ENCODE data around the gene RUNX2.
A peak's percentile ranks its signal among the peaks of the same experiment; 100 is the strongest.

Gene RUNX2

GRCh38 chr6:45419571-45420082 is 91.5 kb downstream of the RUNX2 start:
- no peak for TF ChIP-seq SNAI2 (CRISPR knock-in tag; IDR thresholded peaks at IDR 0.05)
- no peak for TF ChIP-seq OSR1 (CRISPR knock-in tag; IDR thresholded peaks at IDR 0.05)
- ATAC-seq: peak; percentile 33

GRCh38 chr6:45420083-45420908 is 92.2 kb downstream of the RUNX2 start:
- ATAC-seq: no peak
- no peak for TF ChIP-seq PATZ1 (CRISPR knock-in tag; IDR thresholded peaks at IDR 0.05; ENCODE audit: borderline replicate concordance)

GRCh38 chr6:45420909-45421708 is 93.0 kb downstream of the RUNX2 start:
- ATAC-seq: peak; percentile 3; the same call in 2 of the 3 replicates
- TF ChIP-seq TOX (CRISPR knock-in tag; IDR thresholded peaks at IDR 0.05; ENCODE audit: borderline replicate concordance): no peak

GRCh38 chr6:45421709-45422502 is 93.8 kb downstream of the RUNX2 start:
- ATAC-seq: peak; percentile 58
- TF ChIP-seq GLIS3 (CRISPR knock-in tag; IDR thresholded peaks at IDR 0.05) (no peak), CSDC2 (CRISPR knock-in tag; IDR thresholded peaks at IDR 0.05) (no peak), POU6F1 (CRISPR knock-in tag; IDR thresholded peaks at IDR 0.05; ENCODE audit: borderline replicate concordance, low read depth) (no peak), CREB5 (CRISPR knock-in tag; IDR thresholded peaks at IDR 0.05; ENCODE audit: low read depth) (no peak), ARNTL (CRISPR knock-in tag; IDR thresholded peaks at IDR 0.05; ENCODE audit: borderline replicate concordance, low read depth) (no peak), PPARA (CRISPR knock-in tag; IDR thresholded peaks at IDR 0.05; ENCODE audit: borderline replicate concordance) (no peak), ZFP3 (CRISPR knock-in tag; IDR thresholded peaks at IDR 0.05) (no peak), CSRNP3 (CRISPR knock-in tag; IDR thresholded peaks at IDR 0.05) (no peak), ZNF70 (CRISPR knock-in tag; IDR thresholded peaks at IDR 0.05) (no peak), PATZ1 (CRISPR knock-in tag; IDR thresholded peaks at IDR 0.05; ENCODE audit: borderline replicate concordance) (no peak), OSR1 (CRISPR knock-in tag; IDR thresholded peaks at IDR 0.05) (no peak)
